CD14-positive monocyte (primary cell): Measurements from ENCODE around the gene PDS5B. TPM values are rescaled to one million over a fixed set of nuclear protein-coding genes. Genes with fewer than 3 reads are reported as not detected.

Experiments
- DNase-seq, 3 donors: peaks; one replicate each; pipeline ENCODE4 v3.0.0-alpha.2; 2011 to 2022
- H2AFZ ChIP-seq: 2 replicates; pipeline ENCODE4 v1.6.0; 2012; ENCODE audit warnings: mild to moderate bottlenecking, low read depth, low read length, inconsistent platforms; ENCODE audit not compliant: insufficient read depth, poor library complexity, severe bottlenecking
- H3K27ac ChIP-seq, 2 donors: 1 replicate in 1 of 2; 2 replicates in 1 of 2; pipeline ENCODE4 v1.5.1; 2012 to 2013; ENCODE audit warnings: low read length in 2 of 2, control low read depth in 1 of 2, inconsistent platforms in 1 of 2, low read depth in 1 of 2, mild to moderate bottlenecking in 1 of 2
- H3K27me3 ChIP-seq, 2 donors: one replicate each; pipeline versions ENCODE4 v1.6.0 to v1.6.1; 2011 to 2013; ENCODE audit warnings: low read length in 2 of 2; ENCODE audit not compliant: control insufficient read depth in 2 of 2, insufficient read depth in 2 of 2
- H3K36me3 ChIP-seq, 2 donors: replicated peaks in 1 of 2; 1 replicate in 1 of 2; 2 replicates in 1 of 2; pipeline versions ENCODE4 v1.5.1 to v1.6.1; 2012 to 2013; ENCODE audit warnings: low read length in 2 of 2, control low read depth in 1 of 2, inconsistent platforms in 1 of 2, mild to moderate bottlenecking in 1 of 2; ENCODE audit not compliant: insufficient read depth in 2 of 2, control insufficient read depth in 1 of 2
- H3K4me1 ChIP-seq, 2 donors: 1 replicate in 1 of 2; 2 replicates in 1 of 2; pipeline versions ENCODE4 v1.5.1 to v1.6.1; 2012 to 2013; ENCODE audit warnings: low read length in 2 of 2, control low read depth in 1 of 2, inconsistent platforms in 1 of 2, mild to moderate bottlenecking in 1 of 2, moderate library complexity in 1 of 2; ENCODE audit not compliant: insufficient read depth in 2 of 2, control insufficient read depth in 1 of 2
- H3K4me2 ChIP-seq: replicated peaks from 2 replicates; pipeline ENCODE3; 2012; ENCODE audit warnings: low read length, moderate library complexity, mild to moderate bottlenecking; ENCODE audit not compliant: poor library complexity, severe bottlenecking; ENCODE audit errors: extremely low read depth
- H3K4me3 ChIP-seq, 3 experiments: fragments of 200-600 bp in 1 of 3; sonication (generic) in 1 of 3; replicated peaks in 1 of 3; 1 replicate in 2 of 3; 2 replicates in 1 of 3; pipeline ENCODE4 v1.5.1; 2011 to 2013; ENCODE audit warnings: low read length in 3 of 3, mild to moderate bottlenecking in 3 of 3, control low read depth in 2 of 3, low read depth in 2 of 3, inconsistent platforms in 1 of 3, moderate library complexity in 1 of 3
- H3K79me2 ChIP-seq: 2 replicates; pipeline ENCODE4 v1.6.0; 2012; ENCODE audit warnings: mild to moderate bottlenecking, control low read depth, inconsistent platforms, low read length, moderate library complexity; ENCODE audit not compliant: insufficient read depth
- H3K9ac ChIP-seq: 2 replicates; pipeline ENCODE4 v1.6.0; 2017; ENCODE audit warnings: low read length, mild to moderate bottlenecking; ENCODE audit not compliant: insufficient read depth, poor library complexity, severe bottlenecking
- H3K9me3 ChIP-seq, 2 donors: replicated peaks in 1 of 2; 1 replicate in 1 of 2; 2 replicates in 1 of 2; pipeline versions ENCODE4 v1.5.1 to v1.6.1; 2012 to 2013; ENCODE audit warnings: low read length in 2 of 2, control low read depth in 1 of 2; ENCODE audit not compliant: control insufficient read depth in 1 of 2, insufficient read depth in 1 of 2
- H4K20me1 ChIP-seq: 2 replicates; pipeline ENCODE4 v1.6.0; 2012; ENCODE audit warnings: mild to moderate bottlenecking, low read length, control low read depth, moderate library complexity; ENCODE audit not compliant: insufficient read depth
- H3K27ac Mint-ChIP-seq, 7 donors: one replicate each; pipeline ENCODE4 v1.8.0; 2020; ENCODE audit warnings: mild to moderate bottlenecking in 7 of 7, mixed read lengths in 7 of 7, moderate library complexity in 6 of 7, inconsistent platforms in 2 of 7
- H3K27me3 Mint-ChIP-seq, 3 donors: one replicate each; pipeline ENCODE4 v1.8.0; 2021 to 2022; ENCODE audit warnings: low read depth in 3 of 3, mild to moderate bottlenecking in 3 of 3, mixed read lengths in 3 of 3, moderate library complexity in 3 of 3, inconsistent platforms in 1 of 3
- H3K36me3 Mint-ChIP-seq, 2 donors: one replicate each; pipeline ENCODE4 v1.8.0; 2020; ENCODE audit warnings: mixed read lengths in 2 of 2, inconsistent platforms in 1 of 2, mild to moderate bottlenecking in 1 of 2
- H3K4me1 Mint-ChIP-seq: one replicate; pipeline ENCODE4 v1.8.0; 2020; ENCODE audit warnings: mild to moderate bottlenecking, mixed read lengths
- H3K4me3 Mint-ChIP-seq, 2 donors: one replicate each; pipeline ENCODE4 v1.8.0; 2020; ENCODE audit warnings: mild to moderate bottlenecking in 2 of 2, mixed read lengths in 2 of 2, moderate library complexity in 1 of 2
- H3K9me3 Mint-ChIP-seq, 7 donors: one replicate each; pipeline ENCODE4 v1.8.0; 2020 to 2022; ENCODE audit warnings: mixed read lengths in 7 of 7, mild to moderate bottlenecking in 6 of 7, moderate library complexity in 6 of 7, inconsistent platforms in 2 of 7
- CTCF ChIP-seq: fragments of 200-600 bp; IDR thresholded peaks from one replicate; pipeline ENCODE4 v1.8.0; 2022; ENCODE audit warnings: antibody characterized with exemption, mild to moderate bottlenecking
- WGBS: methylation state at CpG from one replicate; pipeline ENCODE4 v1.1.5; 2013; ENCODE audit warnings: missing lambda C conversion rate; ENCODE audit not compliant: insufficient coverage; 5-methylcytosine and 5-hydroxymethylcytosine counted together
- intact Hi-C, 2 donors: fragments of 100-400 bp; cut with micrococcal nuclease; formaldehyde crosslinking; loops; one replicate each; pipeline versions ENCODE4 v1.15.0 to v1.15.1; 2023
- polyA plus RNA-seq, 3 donors: library from polyadenylated mRNA; depleted of rRNA in 1 of 3; unstranded in 2 of 3; stranded (reverse) in 1 of 3; fragments of 300-500 nt in 2 of 3; fragments of >200 nt in 1 of 3; fragmentation: Illumina TruSeq in 2 of 3; gene quantifications; 1 replicate in 2 of 3; 2 replicates in 1 of 3; pipeline ENCODE4 v1.2.3, GENCODE V29; 2012 to 2021

PDS5B gene
- polyA plus RNA-seq, 3 donors = 9.0 to 33.0 (median 21.0) TPM

- TF ChIP-seq CTCF = no peak
- Histone ChIP-seq H2AFZ (peak overlapping the region; percentile 78), H4K20me1 (peaks cover 51% of the 10 kb centered on the region), H3K27ac (peak overlapping the region; percentile 39 to 84), H3K79me2 (peaks cover 57% of the 10 kb centered on the region), H3K27me3 (peaks cover 2 to 3% of the 10 kb centered on the region in 2 donors), H3K4me1 (peaks cover 17 to 27% of the 10 kb centered on the region in 2 donors), H3K36me3 (no peaks in the 10 kb centered on the region), H3K9ac (peak overlapping the region; percentile 69), H3K9me3 (no peaks in the 10 kb centered on the region), H3K4me3 (peak overlapping the region; percentile 80 to 87 (median 83)), H3K4me2 (peak overlapping the region; percentile 73)
- H3K27me3 Mint-ChIP-seq = peaks cover 5 to 10% (median 7%) of the 10 kb centered on the region in 3 donors
- peak overlapping the region; percentile 98 for H3K4me3 Mint-ChIP-seq
- H3K9me3 Mint-ChIP-seq = no peaks in the 10 kb centered on the region
- DNase-seq = no peak
- 0% methylated on average over 1 of the region's 8 CpGs for WGBS
- H3K36me3 Mint-ChIP-seq = no peaks in the 10 kb centered on the region
- peak overlapping the region; percentile 86 to 94 (median 93) for H3K27ac Mint-ChIP-seq
- H3K4me1 Mint-ChIP-seq = peaks cover 42% of the 10 kb centered on the region
- intact Hi-C loops = loop anchor here (5.0 to 10.0 kb wide), 6 partner anchors 50 to 957 kb away; partner anchors contain the start of gene N4BP2L2 (in 2 of the 2)
Measured at GRCh38 chr13:32587811-32588170, 1.5 kb downstream of the PDS5B start.

- Mint-ChIP-seq H3K27ac (peak overlapping the region in 1 of 7 donors; percentile 62), H3K36me3 (no peaks in the 10 kb centered on the region), H3K9me3 (peaks cover 0 to 3% (median 0%) of the 10 kb centered on the region in 7 donors), H3K27me3 (peaks cover 4 to 10% (median 5%) of the 10 kb centered on the region in 3 donors), H3K4me3 (peak overlapping the region in 1 of 2 donors; percentile 24), H3K4me1 (peaks cover 46% of the 10 kb centered on the region)
- no peak overlapping the region for H3K27ac ChIP-seq
- no peak overlapping the region for H3K4me2 ChIP-seq
- WGBS = 63% methylated on average over 1 of the region's 5 CpGs
- no peaks in the 10 kb centered on the region for H3K36me3 ChIP-seq
- intact Hi-C loops = loop anchor here (5.0 to 10.0 kb wide), 6 partner anchors 49 to 956 kb away; partner anchors contain the start of gene N4BP2L2 (in 2 of the 2)
- peaks cover 61% of the 10 kb centered on the region for H4K20me1 ChIP-seq
- no peaks in the 10 kb centered on the region for H3K9me3 ChIP-seq
- peaks cover 2 to 3% of the 10 kb centered on the region in 2 donors for H3K27me3 ChIP-seq
- peaks cover 67% of the 10 kb centered on the region for H3K79me2 ChIP-seq
- H2AFZ ChIP-seq = no peak overlapping the region
- H3K4me3 ChIP-seq = peak overlapping the region in 1 of 3 experiments; percentile 80
- no peak overlapping the region for H3K9ac ChIP-seq
- no peak for TF ChIP-seq CTCF
- DNase-seq = no peak
- H3K4me1 ChIP-seq = peaks cover 17 to 27% of the 10 kb centered on the region in 2 donors
Measured at GRCh38 chr13:32588736-32589135, 2.5 kb downstream of the PDS5B start.
